Erythroblast (primary cell): ENCODE results near the gene CBLL1.

ENCODE experiments used
- DNase-seq, 2 experiments: peaks; one replicate each; lab custom pipeline; 2025; lab: John Stamatoyannopoulos, UW
- GATA1 ChIP-seq: IDR thresholded peaks from 2 replicates; pipeline ENCODE4 v1.6.1; 2011; ENCODE audit warnings: low read depth, mild to moderate bottlenecking, control low read depth, low read length, moderate library complexity
- POLR2A ChIP-seq: IDR thresholded peaks from 2 replicates; pipeline ENCODE4 v1.6.1; 2011; ENCODE audit warnings: mild to moderate bottlenecking, low read length

Gene CBLL1

DNA sequence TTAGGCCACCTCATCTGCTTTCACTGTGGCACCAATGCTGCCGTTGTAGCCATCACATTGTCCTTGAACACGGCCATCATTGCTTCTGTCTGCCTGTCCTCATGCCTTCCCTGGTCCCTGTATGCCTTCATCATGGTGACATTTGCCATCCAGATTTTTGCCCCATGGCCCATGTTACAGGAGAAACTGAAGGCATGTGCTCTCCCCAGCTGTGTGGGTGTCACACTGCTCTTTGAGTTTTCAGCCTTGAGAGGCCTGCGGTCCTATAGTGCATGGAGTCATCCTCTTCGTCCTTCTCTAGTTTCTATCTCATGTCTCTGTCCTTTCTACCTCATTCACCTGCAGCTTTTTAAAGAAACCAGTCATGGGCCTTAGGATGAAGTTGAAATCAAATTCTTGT is 65.2 kb downstream of the CBLL1 start:
- TF ChIP-seq POLR2A = no peak
- TF ChIP-seq GATA1 = no peak
- DNase-seq = no peak

DNA sequence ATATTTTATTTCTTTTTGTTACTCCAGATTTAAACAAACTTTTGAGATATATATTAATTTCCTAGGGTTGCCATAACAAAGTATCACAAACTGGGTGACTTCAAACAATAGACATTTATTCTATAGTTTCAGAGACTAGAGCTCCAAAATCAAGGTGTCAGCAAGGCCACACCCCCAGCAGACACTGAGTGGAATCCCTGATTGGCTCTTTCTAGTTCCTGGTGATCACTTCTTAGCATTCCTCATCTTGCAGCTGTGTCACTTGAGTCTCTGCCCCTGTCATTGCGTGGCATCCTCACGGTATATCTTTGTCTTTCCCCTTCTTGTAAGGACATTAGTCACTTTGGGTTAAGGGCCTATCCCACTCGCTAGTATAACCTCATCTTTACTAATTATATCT is 66.7 kb downstream of the CBLL1 start:
- TF ChIP-seq POLR2A (no peak), GATA1 (no peak)
- DNase-seq = peak in 1 of 2 experiments; percentile 4
